HepG2 (cell line): ENCODE results near the gene GTF3A. TPM values are rescaled to one million over a fixed set of nuclear protein-coding genes. Genes with fewer than 3 reads are reported as not detected.

Experiments
- NCOA1 ChIP-seq: sonication (generic); formaldehyde crosslinking; IDR thresholded peaks from 2 replicates; pipeline ENCODE4 v1.9.0; 2021; ENCODE audit warnings: missing genetic modification reagents
- SIX1 ChIP-seq: sonication (generic); formaldehyde crosslinking; IDR thresholded peaks from 2 replicates; pipeline ENCODE4 v1.4.0; 2020; ENCODE audit warnings: missing genetic modification reagents, borderline replicate concordance
- ZNF253 ChIP-seq: sonication (generic); formaldehyde crosslinking; IDR thresholded peaks from 2 replicates; pipeline ENCODE4 v1.8.0; 2022; ENCODE audit warnings: mild to moderate bottlenecking, missing genetic modification reagents, borderline replicate concordance
- ZNF326 ChIP-seq: sonication (generic); formaldehyde crosslinking; IDR thresholded peaks from 2 replicates; pipeline ENCODE4 v1.4.0; 2020; ENCODE audit warnings: missing genetic modification reagents, borderline replicate concordance
- polyA plus RNA-seq, 8 experiments: library from polyadenylated mRNA; depleted of rRNA in 3 of 8; stranded (reverse) in 7 of 8; unstranded in 1 of 8; fragments of >200 nt; fragmentation: Illumina TruSeq in 4 of 8; extraction: Trizol in 4 of 8; gene quantifications; 2 replicates each; pipeline versions ENCODE4 v1.2.1 to v1.2.3, GENCODE V29; 2011 to 2016; ENCODE audit warnings: low read depth in 4 of 8, missing spikeins in 1 of 8, mixed read lengths in 1 of 8; ENCODE audit not compliant: insufficient read depth in 1 of 8
- total RNA-seq, 5 experiments: library from RNA; depleted of rRNA; stranded (reverse); fragments of >200 nt; fragmentation: Illumina TruSeq; extraction: Trizol; gene quantifications; 2 replicates each; pipeline ENCODE4 v1.2.3, GENCODE V29; 2016; ENCODE audit warnings: low read depth in 1 of 5
- TF ChIP-seq, protein P1 (sequence below): sonication (generic); formaldehyde crosslinking; IDR thresholded peaks from 2 replicates; pipeline ENCODE4 v1.4.0; 2020; ENCODE audit warnings: mild to moderate bottlenecking, missing genetic modification reagents, borderline replicate concordance
- TF ChIP-seq, protein P2 (sequence below), 2 experiments: fragments of 450-650 bp in 1 of 2; sonication (generic) in 1 of 2; formaldehyde crosslinking in 1 of 2; IDR thresholded peaks; 2 replicates each; pipeline versions ENCODE4 v1.6.1 to v1.8.0; 2016 to 2022; ENCODE audit warnings: antibody characterized with exemption in 1 of 2, mild to moderate bottlenecking in 1 of 2, missing genetic modification reagents in 1 of 2
- TF ChIP-seq, protein P3 (sequence below): sonication (generic); formaldehyde crosslinking; IDR thresholded peaks from 2 replicates; pipeline ENCODE4 v1.4.0; 2020; ENCODE audit warnings: mild to moderate bottlenecking, missing genetic modification reagents, borderline replicate concordance
- TF ChIP-seq, protein P4 (sequence below): sonication (generic); formaldehyde crosslinking; IDR thresholded peaks from 2 replicates; pipeline ENCODE4 v1.8.0; 2022; ENCODE audit warnings: missing genetic modification reagents, mild to moderate bottlenecking, moderate library complexity, borderline replicate concordance

GTF3A gene
- total and polyA plus RNA-seq, 2 of the 13 experiments (the other 11 are each of a cell fraction or from before 2014, with no cell fraction given) = 42.1 to 176 TPM

DNA sequence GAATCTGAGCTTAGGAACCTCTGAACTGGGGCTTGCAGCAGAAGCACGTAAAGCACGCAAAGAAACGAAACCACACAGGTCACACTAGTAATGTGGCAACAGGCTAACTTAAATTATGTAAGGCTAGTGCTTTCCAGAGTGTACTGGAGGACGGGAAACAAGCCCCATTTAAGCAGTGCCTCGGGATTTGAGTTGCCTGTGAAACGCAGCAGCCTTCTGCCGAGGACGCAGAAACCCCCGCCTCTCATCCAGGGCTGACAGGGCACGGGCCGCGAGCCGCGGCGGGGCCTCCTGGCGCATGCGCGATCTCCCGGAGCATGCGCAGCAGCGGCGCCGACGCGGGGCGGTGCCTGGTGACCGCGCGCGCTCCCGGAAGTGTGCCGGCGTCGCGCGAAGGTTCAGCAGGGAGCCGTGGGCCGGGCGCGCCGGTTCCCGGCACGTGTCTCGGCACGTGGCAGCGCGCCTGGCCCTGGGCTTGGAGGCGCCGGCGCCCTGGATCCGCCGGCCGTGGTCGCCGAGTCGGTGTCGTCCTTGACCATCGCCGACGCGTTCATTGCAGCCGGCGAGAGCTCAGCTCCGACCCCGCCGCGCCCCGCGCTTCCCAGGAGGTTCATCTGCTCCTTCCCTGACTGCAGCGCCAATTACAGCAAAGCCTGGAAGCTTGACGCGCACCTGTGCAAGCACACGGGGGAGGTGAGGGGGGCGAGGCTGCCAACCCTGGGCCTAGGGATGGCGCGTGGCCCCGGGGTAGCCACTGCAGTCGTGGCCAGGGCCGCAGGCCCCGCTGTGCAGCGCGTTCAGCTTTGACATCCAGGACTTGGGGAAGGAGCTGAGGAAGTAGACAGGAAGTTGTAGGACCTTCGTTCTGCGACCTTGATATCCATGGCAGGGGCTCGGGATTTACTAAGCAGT is at the start of gene GTF3A (continued):
- TF ChIP-seq, protein P1, sequence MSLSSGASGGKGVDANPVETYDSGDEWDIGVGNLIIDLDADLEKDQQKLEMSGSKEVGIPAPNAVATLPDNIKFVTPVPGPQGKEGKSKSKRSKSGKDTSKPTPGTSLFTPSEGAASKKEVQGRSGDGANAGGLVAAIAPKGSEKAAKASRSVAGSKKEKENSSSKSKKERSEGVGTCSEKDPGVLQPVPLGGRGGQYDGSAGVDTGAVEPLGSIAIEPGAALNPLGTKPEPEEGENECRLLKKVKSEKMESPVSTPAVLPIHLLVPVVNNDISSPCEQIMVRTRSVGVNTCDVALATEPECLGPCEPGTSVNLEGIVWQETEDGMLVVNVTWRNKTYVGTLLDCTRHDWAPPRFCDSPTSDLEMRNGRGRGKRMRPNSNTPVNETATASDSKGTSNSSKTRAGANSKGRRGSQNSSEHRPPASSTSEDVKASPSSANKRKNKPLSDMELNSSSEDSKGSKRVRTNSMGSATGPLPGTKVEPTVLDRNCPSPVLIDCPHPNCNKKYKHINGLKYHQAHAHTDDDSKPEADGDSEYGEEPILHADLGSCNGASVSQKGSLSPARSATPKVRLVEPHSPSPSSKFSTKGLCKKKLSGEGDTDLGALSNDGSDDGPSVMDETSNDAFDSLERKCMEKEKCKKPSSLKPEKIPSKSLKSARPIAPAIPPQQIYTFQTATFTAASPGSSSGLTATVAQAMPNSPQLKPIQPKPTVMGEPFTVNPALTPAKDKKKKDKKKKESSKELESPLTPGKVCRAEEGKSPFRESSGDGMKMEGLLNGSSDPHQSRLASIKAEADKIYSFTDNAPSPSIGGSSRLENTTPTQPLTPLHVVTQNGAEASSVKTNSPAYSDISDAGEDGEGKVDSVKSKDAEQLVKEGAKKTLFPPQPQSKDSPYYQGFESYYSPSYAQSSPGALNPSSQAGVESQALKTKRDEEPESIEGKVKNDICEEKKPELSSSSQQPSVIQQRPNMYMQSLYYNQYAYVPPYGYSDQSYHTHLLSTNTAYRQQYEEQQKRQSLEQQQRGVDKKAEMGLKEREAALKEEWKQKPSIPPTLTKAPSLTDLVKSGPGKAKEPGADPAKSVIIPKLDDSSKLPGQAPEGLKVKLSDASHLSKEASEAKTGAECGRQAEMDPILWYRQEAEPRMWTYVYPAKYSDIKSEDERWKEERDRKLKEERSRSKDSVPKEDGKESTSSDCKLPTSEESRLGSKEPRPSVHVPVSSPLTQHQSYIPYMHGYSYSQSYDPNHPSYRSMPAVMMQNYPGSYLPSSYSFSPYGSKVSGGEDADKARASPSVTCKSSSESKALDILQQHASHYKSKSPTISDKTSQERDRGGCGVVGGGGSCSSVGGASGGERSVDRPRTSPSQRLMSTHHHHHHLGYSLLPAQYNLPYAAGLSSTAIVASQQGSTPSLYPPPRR (CRISPR knock-in tag) = no peak
- TF ChIP-seq, protein P2, sequence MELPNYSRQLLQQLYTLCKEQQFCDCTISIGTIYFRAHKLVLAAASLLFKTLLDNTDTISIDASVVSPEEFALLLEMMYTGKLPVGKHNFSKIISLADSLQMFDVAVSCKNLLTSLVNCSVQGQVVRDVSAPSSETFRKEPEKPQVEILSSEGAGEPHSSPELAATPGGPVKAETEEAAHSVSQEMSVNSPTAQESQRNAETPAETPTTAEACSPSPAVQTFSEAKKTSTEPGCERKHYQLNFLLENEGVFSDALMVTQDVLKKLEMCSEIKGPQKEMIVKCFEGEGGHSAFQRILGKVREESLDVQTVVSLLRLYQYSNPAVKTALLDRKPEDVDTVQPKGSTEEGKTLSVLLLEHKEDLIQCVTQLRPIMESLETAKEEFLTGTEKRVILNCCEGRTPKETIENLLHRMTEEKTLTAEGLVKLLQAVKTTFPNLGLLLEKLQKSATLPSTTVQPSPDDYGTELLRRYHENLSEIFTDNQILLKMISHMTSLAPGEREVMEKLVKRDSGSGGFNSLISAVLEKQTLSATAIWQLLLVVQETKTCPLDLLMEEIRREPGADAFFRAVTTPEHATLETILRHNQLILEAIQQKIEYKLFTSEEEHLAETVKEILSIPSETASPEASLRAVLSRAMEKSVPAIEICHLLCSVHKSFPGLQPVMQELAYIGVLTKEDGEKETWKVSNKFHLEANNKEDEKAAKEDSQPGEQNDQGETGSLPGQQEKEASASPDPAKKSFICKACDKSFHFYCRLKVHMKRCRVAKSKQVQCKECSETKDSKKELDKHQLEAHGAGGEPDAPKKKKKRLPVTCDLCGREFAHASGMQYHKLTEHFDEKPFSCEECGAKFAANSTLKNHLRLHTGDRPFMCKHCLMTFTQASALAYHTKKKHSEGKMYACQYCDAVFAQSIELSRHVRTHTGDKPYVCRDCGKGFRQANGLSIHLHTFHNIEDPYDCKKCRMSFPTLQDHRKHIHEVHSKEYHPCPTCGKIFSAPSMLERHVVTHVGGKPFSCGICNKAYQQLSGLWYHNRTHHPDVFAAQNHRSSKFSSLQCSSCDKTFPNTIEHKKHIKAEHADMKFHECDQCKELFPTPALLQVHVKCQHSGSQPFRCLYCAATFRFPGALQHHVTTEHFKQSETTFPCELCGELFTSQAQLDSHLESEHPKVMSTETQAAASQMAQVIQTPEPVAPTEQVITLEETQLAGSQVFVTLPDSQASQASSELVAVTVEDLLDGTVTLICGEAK (IDR thresholded peaks at IDR 0.05) = no peak
- TF ChIP-seq, protein P2 (CRISPR knock-in tag; IDR thresholded peaks at IDR 0.05) = peak; percentile 70; the same call in 1 of the 2 replicates
- TF ChIP-seq ZNF253 (CRISPR knock-in tag) (peak; percentile 96), SIX1 (no peak), ZNF326 (CRISPR knock-in tag) (no peak), NCOA1 (CRISPR knock-in tag) (no peak)
- TF ChIP-seq, protein P3, sequence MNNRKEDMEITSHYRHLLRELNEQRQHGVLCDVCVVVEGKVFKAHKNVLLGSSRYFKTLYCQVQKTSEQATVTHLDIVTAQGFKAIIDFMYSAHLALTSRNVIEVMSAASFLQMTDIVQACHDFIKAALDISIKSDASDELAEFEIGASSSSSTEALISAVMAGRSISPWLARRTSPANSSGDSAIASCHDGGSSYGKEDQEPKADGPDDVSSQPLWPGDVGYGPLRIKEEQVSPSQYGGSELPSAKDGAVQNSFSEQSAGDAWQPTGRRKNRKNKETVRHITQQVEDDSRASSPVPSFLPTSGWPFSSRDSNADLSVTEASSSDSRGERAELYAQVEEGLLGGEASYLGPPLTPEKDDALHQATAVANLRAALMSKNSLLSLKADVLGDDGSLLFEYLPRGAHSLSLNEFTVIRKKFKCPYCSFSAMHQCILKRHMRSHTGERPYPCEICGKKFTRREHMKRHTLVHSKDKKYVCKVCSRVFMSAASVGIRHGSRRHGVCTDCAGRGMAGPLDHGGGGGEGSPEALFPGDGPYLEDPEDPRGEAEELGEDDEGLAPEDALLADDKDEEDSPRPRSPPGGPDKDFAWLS (CRISPR knock-in tag) = no peak
- TF ChIP-seq, protein P4, sequence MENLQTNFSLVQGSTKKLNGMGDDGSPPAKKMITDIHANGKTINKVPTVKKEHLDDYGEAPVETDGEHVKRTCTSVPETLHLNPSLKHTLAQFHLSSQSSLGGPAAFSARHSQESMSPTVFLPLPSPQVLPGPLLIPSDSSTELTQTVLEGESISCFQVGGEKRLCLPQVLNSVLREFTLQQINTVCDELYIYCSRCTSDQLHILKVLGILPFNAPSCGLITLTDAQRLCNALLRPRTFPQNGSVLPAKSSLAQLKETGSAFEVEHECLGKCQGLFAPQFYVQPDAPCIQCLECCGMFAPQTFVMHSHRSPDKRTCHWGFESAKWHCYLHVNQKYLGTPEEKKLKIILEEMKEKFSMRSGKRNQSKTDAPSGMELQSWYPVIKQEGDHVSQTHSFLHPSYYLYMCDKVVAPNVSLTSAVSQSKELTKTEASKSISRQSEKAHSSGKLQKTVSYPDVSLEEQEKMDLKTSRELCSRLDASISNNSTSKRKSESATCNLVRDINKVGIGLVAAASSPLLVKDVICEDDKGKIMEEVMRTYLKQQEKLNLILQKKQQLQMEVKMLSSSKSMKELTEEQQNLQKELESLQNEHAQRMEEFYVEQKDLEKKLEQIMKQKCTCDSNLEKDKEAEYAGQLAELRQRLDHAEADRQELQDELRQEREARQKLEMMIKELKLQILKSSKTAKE = no peak
